PC-3 (cell line): Measurements from ENCODE around the gene CACNA1B.

Experiments
- EZH2 ChIP-seq: fragments of 300-600 bp; sonication (generic); IDR thresholded peaks from one replicate; pipeline ENCODE4 v1.6.1; 2017; ENCODE audit warnings: antibody characterized with exemption, mild to moderate bottlenecking, low read length; ENCODE audit not compliant: unreplicated experiment
- EZH2phosphoT487 ChIP-seq: fragments of 300-600 bp; sonication (generic); IDR thresholded peaks from 2 replicates; pipeline ENCODE4 v1.6.1; 2018; ENCODE audit warnings: mild to moderate bottlenecking, antibody characterized with exemption, low read length, borderline replicate concordance
- TF ChIP-seq, protein P1 (sequence below): fragments of 300-600 bp; sonication (generic); conservative IDR thresholded peaks from 2 replicates; pipeline ENCODE4 v1.5.1; 2017; ENCODE audit warnings: antibody characterized with exemption, low read depth, mild to moderate bottlenecking, low read length

DNA sequence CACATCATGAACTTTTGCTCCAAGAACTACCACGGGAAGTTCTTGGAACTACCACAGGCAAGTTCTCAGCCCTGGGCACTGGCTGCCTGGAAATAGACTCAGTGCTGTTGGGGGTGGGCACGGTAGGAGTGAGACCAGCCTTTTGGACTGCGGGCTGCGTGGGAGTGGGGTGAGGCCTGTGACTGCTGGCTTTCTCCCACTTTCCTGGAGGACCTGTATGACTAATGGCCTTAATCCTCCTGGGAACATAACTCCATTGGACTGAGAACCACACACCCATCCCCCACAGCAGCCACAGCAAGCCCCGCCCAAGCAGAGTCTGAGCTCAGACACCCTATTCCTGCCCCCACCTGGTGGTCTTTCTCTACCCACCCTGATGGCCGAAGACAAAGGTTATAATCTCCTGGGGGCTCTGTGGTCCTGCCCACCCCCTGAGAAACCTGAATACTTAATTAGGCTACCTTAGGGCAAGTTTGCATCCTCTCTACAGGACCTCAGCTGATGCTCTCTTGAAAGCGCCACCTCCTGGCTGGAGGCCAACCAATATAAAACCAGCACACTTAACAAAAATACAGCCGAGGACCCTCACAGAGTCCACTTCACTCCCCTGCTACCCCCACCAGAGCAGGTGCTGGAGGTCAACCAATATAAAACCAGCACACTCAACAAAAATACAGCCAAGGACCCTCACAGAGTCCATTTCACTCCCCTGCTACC is 112.6 kb downstream of the CACNA1B start:
- TF ChIP-seq, protein P1, sequence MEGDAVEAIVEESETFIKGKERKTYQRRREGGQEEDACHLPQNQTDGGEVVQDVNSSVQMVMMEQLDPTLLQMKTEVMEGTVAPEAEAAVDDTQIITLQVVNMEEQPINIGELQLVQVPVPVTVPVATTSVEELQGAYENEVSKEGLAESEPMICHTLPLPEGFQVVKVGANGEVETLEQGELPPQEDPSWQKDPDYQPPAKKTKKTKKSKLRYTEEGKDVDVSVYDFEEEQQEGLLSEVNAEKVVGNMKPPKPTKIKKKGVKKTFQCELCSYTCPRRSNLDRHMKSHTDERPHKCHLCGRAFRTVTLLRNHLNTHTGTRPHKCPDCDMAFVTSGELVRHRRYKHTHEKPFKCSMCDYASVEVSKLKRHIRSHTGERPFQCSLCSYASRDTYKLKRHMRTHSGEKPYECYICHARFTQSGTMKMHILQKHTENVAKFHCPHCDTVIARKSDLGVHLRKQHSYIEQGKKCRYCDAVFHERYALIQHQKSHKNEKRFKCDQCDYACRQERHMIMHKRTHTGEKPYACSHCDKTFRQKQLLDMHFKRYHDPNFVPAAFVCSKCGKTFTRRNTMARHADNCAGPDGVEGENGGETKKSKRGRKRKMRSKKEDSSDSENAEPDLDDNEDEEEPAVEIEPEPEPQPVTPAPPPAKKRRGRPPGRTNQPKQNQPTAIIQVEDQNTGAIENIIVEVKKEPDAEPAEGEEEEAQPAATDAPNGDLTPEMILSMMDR: no peak
- TF ChIP-seq EZH2phosphoT487 (no peak), EZH2 (no peak)
